ENCODE results near the gene TAC3.

Gene TAC3

GRCh38 chr12:57040750-57041149 lies 24.4 kb upstream of the TAC3 start:
- ChIA-PET POLR2A (no interaction called here), CTCF (interaction anchor here (0.8 to 13.2 kb wide), 7 partner anchors 9 to 39 kb away, joined by 3 to 164 read pairs (median 3); partner anchors contain the start of genes MYO1A and ZBTB39)
- no peak for DNase-seq (ENCODE audit: low read depth, low spot score)
- no peak for TF ChIP-seq CTCF (IDR thresholded peaks at IDR 0.05; ENCODE audit: insufficient read depth, low read length, missing control alignments)
- H3K4me3 ChIP-seq (ENCODE audit: low read depth, low read length) = no peak overlapping the region

GRCh38 chr12:57040211-57040610 lies 23.9 kb upstream of the TAC3 start:
- H3K4me3 ChIP-seq (ENCODE audit: low read depth, low read length) = no peak overlapping the region
- TF ChIP-seq CTCF (IDR thresholded peaks at IDR 0.05; ENCODE audit: insufficient read depth, low read length, missing control alignments) = no peak
- no peak for DNase-seq (ENCODE audit: low read depth, low spot score)
- ChIA-PET CTCF (interaction anchor here (0.8 to 13.2 kb wide), 5 partner anchors 10 to 38 kb away, joined by 3 to 164 read pairs (median 4); partner anchors contain the start of genes MYO1A and ZBTB39), POLR2A (no interaction called here)

GRCh38 chr12:57039016-57039798 lies 22.9 kb upstream of the TAC3 start:
- CTCF ChIA-PET = interaction anchor here (1.1 to 1.6 kb wide), 3 partner anchors 22 to 34 kb away, joined by 3 read pairs; no protein-coding TSS in a partner anchor

GRCh38 chr12:57037264-57037663 lies 20.9 kb upstream of the TAC3 start:
- ChIA-PET CTCF (interaction anchor here (1.0 to 2.4 kb wide), 4 partner anchors 18 to 30 kb away, joined by 3 to 5 read pairs (median 3); partner anchors contain the start of gene ZBTB39), POLR2A (interaction anchor here (0.8 kb wide), 1 partner anchor 10 kb away, joined by 3 read pairs; no protein-coding TSS in a partner anchor)
- no peak for TF ChIP-seq CTCF (IDR thresholded peaks at IDR 0.05; ENCODE audit: insufficient read depth, low read length, missing control alignments)
- no peak overlapping the region for H3K4me3 ChIP-seq (ENCODE audit: low read depth, low read length)
- DNase-seq (ENCODE audit: low read depth, low spot score) = no peak

More at GRCh38 chr12:57039016-57039798, 22.9 kb upstream of the TAC3 start:
- TF ChIP-seq CTCF (IDR thresholded peaks at IDR 0.05; ENCODE audit: insufficient read depth, low read length, missing control alignments) = no peak
- DNase-seq (ENCODE audit: low read depth, low spot score) = no peak
- H3K4me3 ChIP-seq (ENCODE audit: low read depth, low read length) = no peak overlapping the region
- POLR2A ChIA-PET = no interaction called here

GRCh38 chr12:57033431-57033830 lies 17.1 kb upstream of the TAC3 start:
- POLR2A ChIA-PET = no interaction called here
- TF ChIP-seq CTCF (IDR thresholded peaks at IDR 0.05; ENCODE audit: insufficient read depth, low read length, missing control alignments) = no peak
- CTCF ChIA-PET = interaction anchor here (1.1 to 2.8 kb wide), 4 partner anchors 8 to 27 kb away, joined by 3 to 9 read pairs (median 5); no protein-coding TSS in a partner anchor
- no peak for DNase-seq (ENCODE audit: low read depth, low spot score)
- no peak overlapping the region for H3K4me3 ChIP-seq (ENCODE audit: low read depth, low read length)

GRCh38 chr12:57031789-57032188 lies 15.5 kb upstream of the TAC3 start:
- DNase-seq (ENCODE audit: low read depth, low spot score) = no peak
- TF ChIP-seq CTCF (IDR thresholded peaks at IDR 0.05; ENCODE audit: insufficient read depth, low read length, missing control alignments) = no peak
- CTCF ChIA-PET = interaction anchor here (0.9 to 2.6 kb wide), 6 partner anchors 10 to 44 kb away, joined by 3 to 10 read pairs (median 4); partner anchors contain the start of gene TAC3
- no peak overlapping the region for H3K4me3 ChIP-seq (ENCODE audit: low read depth, low read length)
- POLR2A ChIA-PET = interaction anchor here (0.5 kb wide), 1 partner anchor 329 kb away, joined by 3 read pairs; no protein-coding TSS in a partner anchor

Measured in AG04449 (cell line).